ENCODE results near the gene STAM.
"Not testable (repeated sequence)": the region's sequence is repeated elsewhere in the genome, so short reads cannot be mapped to it uniquely, and the experiment has no call there.

The STAM gene

GRCh38 chr10:17682236-17682946 is 38.4 kb downstream of the STAM start:
- no peak for DNase-seq

- DNase-seq = no peak
Observed at GRCh38 chr10:17683541-17683940, 39.6 kb downstream of the STAM start.

- DNase-seq = peak in 1 of 2 donors; percentile 44
Observed at GRCh38 chr10:17684537-17684936, 40.6 kb downstream of the STAM start.

GRCh38 chr10:17685233-17685840 is 41.4 kb downstream of the STAM start:
- DNase-seq = peak; percentile 18 to 59

- DNase-seq = no peak
Observed at GRCh38 chr10:17687117-17687831, 43.3 kb downstream of the STAM start.

GRCh38 chr10:17689137-17689536 is 45.2 kb downstream of the STAM start:
- no peak for DNase-seq

GRCh38 chr10:17693009-17693408 is 49.1 kb downstream of the STAM start:
- no peak for DNase-seq

GRCh38 chr10:17698696-17699095 is 54.7 kb downstream of the STAM start:
- no peak for DNase-seq

- no peak for DNase-seq
Observed at GRCh38 chr10:17701301-17701700, 57.4 kb downstream of the STAM start.

GRCh38 chr10:17703706-17704105 is 59.8 kb downstream of the STAM start:
- DNase-seq = no peak

- DNase-seq = no peak
Observed at GRCh38 chr10:17708821-17709220, 64.9 kb downstream of the STAM start.

GRCh38 chr10:17709492-17709891 is 65.5 kb downstream of the STAM start:
- DNase-seq = no peak

- no peak for DNase-seq
Observed at GRCh38 chr10:17710181-17710580, 66.2 kb downstream of the STAM start.

GRCh38 chr10:17712053-17712452 is 68.1 kb downstream of the STAM start:
- DNase-seq = no peak

- no peak for DNase-seq
Observed at GRCh38 chr10:17712717-17713471, 68.9 kb downstream of the STAM start.

- DNase-seq = no peak
Observed at GRCh38 chr10:17713758-17714157, 69.8 kb downstream of the STAM start.

- no peak for DNase-seq
Observed at GRCh38 chr10:17716161-17716560, 72.2 kb downstream of the STAM start.

GRCh38 chr10:17722317-17723014 is 78.5 kb downstream of the STAM start:
- DNase-seq = not testable (repeated sequence)

- DNase-seq = no peak
Observed at GRCh38 chr10:17725703-17726102, 81.8 kb downstream of the STAM start.

- DNase-seq = no peak
Observed at GRCh38 chr10:17729630-17730029, 85.7 kb downstream of the STAM start.

- DNase-seq = no peak
Observed at GRCh38 chr10:17730667-17731066, 86.7 kb downstream of the STAM start.

GRCh38 chr10:17731331-17732020 is 87.5 kb downstream of the STAM start:
- DNase-seq = no peak
